ENCODE data around the gene HIC2. TPM values are rescaled to one million over a fixed set of nuclear protein-coding genes. Genes with fewer than 3 reads are reported as not detected.

Gene HIC2
- total RNA-seq, 1 donor from 2014 or later, result 1.8 TPM

- H3K27me3 ChIP-seq (ENCODE audit: control insufficient read depth, insufficient read depth, low read length), result no peaks in the 10 kb centered on the region
- H3K36me3 ChIP-seq (ENCODE audit: control insufficient read depth, insufficient read depth, low read length), result peaks cover 11% of the 10 kb centered on the region
- no peak for FAIRE-seq
- H3K4me3 ChIP-seq (ENCODE audit: low read depth, low read length), result no peak overlapping the region
- DNase-seq (ENCODE audit: low read depth), result no peak
- TF ChIP-seq, protein P1, sequence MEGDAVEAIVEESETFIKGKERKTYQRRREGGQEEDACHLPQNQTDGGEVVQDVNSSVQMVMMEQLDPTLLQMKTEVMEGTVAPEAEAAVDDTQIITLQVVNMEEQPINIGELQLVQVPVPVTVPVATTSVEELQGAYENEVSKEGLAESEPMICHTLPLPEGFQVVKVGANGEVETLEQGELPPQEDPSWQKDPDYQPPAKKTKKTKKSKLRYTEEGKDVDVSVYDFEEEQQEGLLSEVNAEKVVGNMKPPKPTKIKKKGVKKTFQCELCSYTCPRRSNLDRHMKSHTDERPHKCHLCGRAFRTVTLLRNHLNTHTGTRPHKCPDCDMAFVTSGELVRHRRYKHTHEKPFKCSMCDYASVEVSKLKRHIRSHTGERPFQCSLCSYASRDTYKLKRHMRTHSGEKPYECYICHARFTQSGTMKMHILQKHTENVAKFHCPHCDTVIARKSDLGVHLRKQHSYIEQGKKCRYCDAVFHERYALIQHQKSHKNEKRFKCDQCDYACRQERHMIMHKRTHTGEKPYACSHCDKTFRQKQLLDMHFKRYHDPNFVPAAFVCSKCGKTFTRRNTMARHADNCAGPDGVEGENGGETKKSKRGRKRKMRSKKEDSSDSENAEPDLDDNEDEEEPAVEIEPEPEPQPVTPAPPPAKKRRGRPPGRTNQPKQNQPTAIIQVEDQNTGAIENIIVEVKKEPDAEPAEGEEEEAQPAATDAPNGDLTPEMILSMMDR (IDR thresholded peaks at IDR 0.05; ENCODE audit: insufficient read depth, low read length, severe bottlenecking), result no peak
Measured at GRCh38 chr22:21443057-21443734, 26.0 kb downstream of the HIC2 start.

- FAIRE-seq (no peak), DNase-seq (ENCODE audit: low read depth) (no peak)
- Histone ChIP-seq H3K27me3 (ENCODE audit: control insufficient read depth, insufficient read depth, low read length) (no peaks in the 10 kb centered on the region), H3K36me3 (ENCODE audit: control insufficient read depth, insufficient read depth, low read length) (peaks cover 11% of the 10 kb centered on the region), H3K4me3 (ENCODE audit: low read depth, low read length) (no peak overlapping the region)
- TF ChIP-seq, protein P1 (IDR thresholded peaks at IDR 0.05; ENCODE audit: insufficient read depth, low read length, severe bottlenecking), result no peak
Measured at GRCh38 chr22:21443735-21444421, 26.7 kb downstream of the HIC2 start.

DNA sequence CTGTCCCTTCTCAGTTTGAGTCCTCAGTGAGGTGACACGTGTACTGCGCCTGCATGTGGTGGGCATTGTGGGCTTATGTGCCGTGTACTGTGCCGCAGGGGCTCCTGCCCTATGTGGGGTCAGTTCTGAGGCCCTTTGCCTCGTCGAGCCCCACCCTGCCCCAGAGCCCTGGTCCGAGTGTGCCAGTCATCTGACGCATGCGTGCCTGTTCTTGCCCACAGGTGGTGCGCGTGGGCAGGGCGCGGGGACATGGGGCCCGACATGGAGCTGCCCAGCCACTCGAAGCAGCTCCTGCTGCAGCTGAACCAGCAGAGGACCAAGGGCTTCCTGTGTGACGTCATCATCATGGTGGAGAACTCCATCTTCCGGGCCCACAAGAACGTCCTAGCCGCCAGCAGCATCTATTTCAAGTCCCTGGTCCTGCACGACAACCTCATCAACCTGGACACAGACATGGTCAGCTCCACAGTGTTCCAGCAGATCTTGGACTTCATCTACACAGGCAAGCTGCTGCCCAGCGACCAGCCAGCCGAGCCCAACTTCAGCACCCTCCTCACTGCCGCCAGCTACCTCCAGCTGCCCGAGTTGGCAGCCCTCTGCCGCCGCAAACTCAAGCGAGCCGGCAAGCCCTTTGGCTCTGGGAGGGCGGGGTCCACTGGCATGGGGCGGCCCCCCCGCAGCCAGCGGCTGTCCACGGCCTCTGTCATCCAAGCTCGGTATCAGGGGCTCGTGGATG is 27.7 kb downstream of the HIC2 start:
- Histone ChIP-seq H3K4me3 (ENCODE audit: low read depth, low read length) (no peak overlapping the region), H3K36me3 (ENCODE audit: control insufficient read depth, insufficient read depth, low read length) (peaks cover 11% of the 10 kb centered on the region), H3K27me3 (ENCODE audit: control insufficient read depth, insufficient read depth, low read length) (no peaks in the 10 kb centered on the region)
- DNase-seq (ENCODE audit: low read depth), result no peak
- TF ChIP-seq, protein P1 (IDR thresholded peaks at IDR 0.05; ENCODE audit: insufficient read depth, low read length, severe bottlenecking), result no peak
- no peak for FAIRE-seq

- FAIRE-seq, result no peak
- no peaks in the 10 kb centered on the region for H3K27me3 ChIP-seq (ENCODE audit: control insufficient read depth, insufficient read depth, low read length)
- H3K4me3 ChIP-seq (ENCODE audit: low read depth, low read length), result no peak overlapping the region
- TF ChIP-seq, protein P1 (IDR thresholded peaks at IDR 0.05; ENCODE audit: insufficient read depth, low read length, severe bottlenecking), result no peak
- peaks cover 11% of the 10 kb centered on the region for H3K36me3 ChIP-seq (ENCODE audit: control insufficient read depth, insufficient read depth, low read length)
- no peak for DNase-seq (ENCODE audit: low read depth)
Measured at GRCh38 chr22:21445437-21446127, 28.4 kb downstream of the HIC2 start.

DNA sequence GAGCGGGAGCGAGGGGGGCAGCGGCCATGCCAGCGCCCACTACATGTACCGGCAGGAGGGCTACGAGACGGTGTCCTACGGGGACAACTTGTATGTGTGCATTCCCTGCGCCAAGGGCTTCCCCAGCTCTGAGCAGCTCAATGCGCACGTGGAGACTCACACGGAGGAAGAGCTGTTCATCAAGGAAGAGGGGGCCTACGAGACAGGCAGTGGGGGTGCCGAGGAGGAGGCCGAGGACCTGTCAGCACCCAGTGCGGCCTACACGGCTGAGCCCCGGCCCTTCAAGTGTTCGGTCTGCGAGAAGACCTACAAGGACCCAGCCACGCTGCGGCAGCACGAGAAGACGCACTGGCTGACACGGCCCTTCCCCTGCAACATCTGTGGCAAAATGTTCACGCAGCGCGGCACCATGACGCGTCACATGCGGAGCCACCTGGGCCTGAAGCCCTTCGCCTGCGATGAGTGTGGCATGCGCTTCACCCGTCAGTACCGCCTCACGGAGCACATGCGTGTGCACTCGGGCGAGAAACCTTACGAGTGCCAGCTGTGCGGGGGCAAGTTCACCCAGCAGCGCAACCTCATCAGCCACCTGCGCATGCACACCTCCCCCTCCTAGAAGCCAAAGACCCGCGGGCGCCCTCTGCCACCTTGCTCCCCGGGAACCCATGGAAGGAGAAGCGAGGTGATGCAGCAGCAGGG is 29.1 kb downstream of the HIC2 start:
- FAIRE-seq (no peak), DNase-seq (ENCODE audit: low read depth) (no peak)
- no peak overlapping the region for H3K4me3 ChIP-seq (ENCODE audit: low read depth, low read length)
- no peaks in the 10 kb centered on the region for H3K27me3 ChIP-seq (ENCODE audit: control insufficient read depth, insufficient read depth, low read length)
- TF ChIP-seq, protein P1 (IDR thresholded peaks at IDR 0.05; ENCODE audit: insufficient read depth, low read length, severe bottlenecking), result no peak
- H3K36me3 ChIP-seq (ENCODE audit: control insufficient read depth, insufficient read depth, low read length), result peaks cover 11% of the 10 kb centered on the region
